Ishikawa (cell line): ENCODE results near the gene EPM2A.
A peak's percentile ranks its signal among the peaks of the same experiment; 100 is the strongest.

Experiments used
- EGR1 ChIP-seq: IDR thresholded peaks from 2 replicates; pipeline ENCODE4 v1.6.1; 2012
- EP300 ChIP-seq: IDR thresholded peaks from 2 replicates; pipeline ENCODE4 v1.6.1; 2012; ENCODE audit warnings: borderline replicate concordance
- MAX ChIP-seq: IDR thresholded peaks from 2 replicates; pipeline ENCODE4 v1.6.1; 2012
- RAD21 ChIP-seq: IDR thresholded peaks from 2 replicates; pipeline ENCODE4 v1.6.1; 2012; ENCODE audit warnings: low read depth
- TAF1 ChIP-seq: IDR thresholded peaks from 2 replicates; pipeline ENCODE4 v1.6.1; 2012; ENCODE audit warnings: low read depth, mild to moderate bottlenecking
- YY1 ChIP-seq: IDR thresholded peaks from 2 replicates; pipeline ENCODE4 v1.6.1; 2012; ENCODE audit warnings: low read depth
- TF ChIP-seq, protein P1 (sequence below): IDR thresholded peaks from 2 replicates; pipeline ENCODE4 v1.6.1; 2012; ENCODE audit warnings: low read depth, mild to moderate bottlenecking

DNA sequence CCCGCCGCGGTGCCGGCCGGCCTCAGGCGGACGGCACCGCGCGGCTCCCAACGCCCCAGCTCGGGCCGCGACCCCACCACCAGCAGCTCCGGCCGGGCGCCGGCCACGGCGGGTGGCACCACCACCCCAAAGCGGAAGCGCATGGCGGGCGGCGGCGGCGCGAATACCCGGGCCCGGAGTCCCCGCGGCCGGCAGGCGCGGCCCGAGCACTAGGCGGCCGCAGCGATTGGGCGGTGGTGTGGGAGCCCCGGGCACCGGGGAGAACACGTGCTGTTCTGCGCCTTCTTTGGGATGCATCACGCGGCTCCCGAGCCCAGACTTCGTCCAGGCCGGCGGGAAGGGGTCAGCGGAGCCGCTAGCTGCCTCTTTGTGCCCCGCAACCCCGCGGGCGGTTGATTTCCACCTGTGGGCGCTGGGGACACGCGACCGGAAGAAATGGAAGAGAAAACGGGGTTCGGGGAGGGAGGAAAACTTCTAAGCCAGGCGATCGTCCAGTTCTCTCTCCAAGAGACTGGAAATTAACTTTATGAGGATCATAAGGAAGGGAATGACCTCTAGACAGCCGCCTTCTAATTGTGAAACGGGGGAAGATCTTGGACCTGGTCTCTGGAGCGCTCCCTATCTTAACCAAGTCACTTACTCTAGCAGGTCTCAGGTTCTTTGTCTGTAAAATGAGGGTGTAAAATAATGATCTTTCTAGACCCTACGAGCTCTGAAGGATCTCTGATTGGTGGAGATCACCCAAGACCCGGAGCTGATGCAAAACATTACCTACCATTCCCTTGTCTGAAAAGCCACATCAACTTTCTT, at the start of gene EPM2A:
- TF ChIP-seq RAD21 (no peak), EP300 (no peak), TAF1 (no peak), MAX (peak; percentile 95), EGR1 (no peak), YY1 (peak; percentile 67)
- TF ChIP-seq, protein P1, sequence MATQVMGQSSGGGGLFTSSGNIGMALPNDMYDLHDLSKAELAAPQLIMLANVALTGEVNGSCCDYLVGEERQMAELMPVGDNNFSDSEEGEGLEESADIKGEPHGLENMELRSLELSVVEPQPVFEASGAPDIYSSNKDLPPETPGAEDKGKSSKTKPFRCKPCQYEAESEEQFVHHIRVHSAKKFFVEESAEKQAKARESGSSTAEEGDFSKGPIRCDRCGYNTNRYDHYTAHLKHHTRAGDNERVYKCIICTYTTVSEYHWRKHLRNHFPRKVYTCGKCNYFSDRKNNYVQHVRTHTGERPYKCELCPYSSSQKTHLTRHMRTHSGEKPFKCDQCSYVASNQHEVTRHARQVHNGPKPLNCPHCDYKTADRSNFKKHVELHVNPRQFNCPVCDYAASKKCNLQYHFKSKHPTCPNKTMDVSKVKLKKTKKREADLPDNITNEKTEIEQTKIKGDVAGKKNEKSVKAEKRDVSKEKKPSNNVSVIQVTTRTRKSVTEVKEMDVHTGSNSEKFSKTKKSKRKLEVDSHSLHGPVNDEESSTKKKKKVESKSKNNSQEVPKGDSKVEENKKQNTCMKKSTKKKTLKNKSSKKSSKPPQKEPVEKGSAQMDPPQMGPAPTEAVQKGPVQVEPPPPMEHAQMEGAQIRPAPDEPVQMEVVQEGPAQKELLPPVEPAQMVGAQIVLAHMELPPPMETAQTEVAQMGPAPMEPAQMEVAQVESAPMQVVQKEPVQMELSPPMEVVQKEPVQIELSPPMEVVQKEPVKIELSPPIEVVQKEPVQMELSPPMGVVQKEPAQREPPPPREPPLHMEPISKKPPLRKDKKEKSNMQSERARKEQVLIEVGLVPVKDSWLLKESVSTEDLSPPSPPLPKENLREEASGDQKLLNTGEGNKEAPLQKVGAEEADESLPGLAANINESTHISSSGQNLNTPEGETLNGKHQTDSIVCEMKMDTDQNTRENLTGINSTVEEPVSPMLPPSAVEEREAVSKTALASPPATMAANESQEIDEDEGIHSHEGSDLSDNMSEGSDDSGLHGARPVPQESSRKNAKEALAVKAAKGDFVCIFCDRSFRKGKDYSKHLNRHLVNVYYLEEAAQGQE, result no peak
